Inflammatory macrophage treated with lipopolysaccharide for 4 hours (primary cell): ENCODE measurements around the gene MYZAP.
"Not testable (repeated sequence)": the region's sequence is repeated elsewhere in the genome, so short reads cannot be mapped to it uniquely, and the experiment has no call there.

Source experiments
- DNase-seq: peaks from one replicate; pipeline ENCODE4 v3.0.0-alpha.2; 2020

Gene MYZAP

GRCh38 chr15:57595011-57595866 lies 3.5 kb downstream of the MYZAP start:
- DNase-seq, result no peak

GRCh38 chr15:57596301-57596855 lies 4.7 kb downstream of the MYZAP start:
- no peak for DNase-seq

GRCh38 chr15:57596978-57597377 lies 5.3 kb downstream of the MYZAP start:
- DNase-seq, result no peak

GRCh38 chr15:57597431-57597830 lies 5.7 kb downstream of the MYZAP start:
- no peak for DNase-seq

GRCh38 chr15:57598346-57598745 lies 6.6 kb downstream of the MYZAP start:
- DNase-seq, result no peak

- no peak for DNase-seq
These were observed 7.6 kb downstream of the MYZAP start for GRCh38 chr15:57599296-57599810.

- DNase-seq, result no peak
These were observed 8.5 kb downstream of the MYZAP start for GRCh38 chr15:57600197-57600596.

GRCh38 chr15:57604507-57604906 lies 12.8 kb downstream of the MYZAP start:
- no peak for DNase-seq

- no peak for DNase-seq
These were observed 13.8 kb downstream of the MYZAP start for GRCh38 chr15:57605491-57605890.

GRCh38 chr15:57606048-57606447 lies 14.3 kb downstream of the MYZAP start:
- DNase-seq, result no peak

GRCh38 chr15:57606816-57607215 lies 15.1 kb downstream of the MYZAP start:
- DNase-seq, result no peak

- DNase-seq, result peak; percentile 35
These were observed 15.9 kb downstream of the MYZAP start for GRCh38 chr15:57607570-57608000.

- DNase-seq, result peak; percentile 24
These were observed 18.3 kb downstream of the MYZAP start for GRCh38 chr15:57609805-57610529.

- no peak for DNase-seq
These were observed 19.4 kb downstream of the MYZAP start for GRCh38 chr15:57611123-57611522.

GRCh38 chr15:57611938-57612337 lies 20.2 kb downstream of the MYZAP start:
- DNase-seq, result no peak

GRCh38 chr15:57614241-57614640 lies 22.5 kb downstream of the MYZAP start:
- no peak for DNase-seq

- DNase-seq, result not testable (repeated sequence)
These were observed 24.3 kb downstream of the MYZAP start for GRCh38 chr15:57615951-57616496.

- DNase-seq, result no peak
These were observed 26.6 kb downstream of the MYZAP start for GRCh38 chr15:57618325-57618724.

- no peak for DNase-seq
These were observed 28.0 kb downstream of the MYZAP start for GRCh38 chr15:57619746-57620145.

- DNase-seq, result no peak
These were observed 33.0 kb downstream of the MYZAP start for GRCh38 chr15:57624730-57625129.

- no peak for DNase-seq
These were observed 34.2 kb downstream of the MYZAP start for GRCh38 chr15:57625703-57626448.

GRCh38 chr15:57626713-57627440 lies 35.2 kb downstream of the MYZAP start:
- no peak for DNase-seq
